Panc1 (cell line): Measurements from ENCODE around the gene SLC22A23.

Experiments used
- POLR2AphosphoS5 ChIP-seq: IDR thresholded peaks from 2 replicates; pipeline ENCODE4 v1.6.1; 2012; ENCODE audit warnings: mild to moderate bottlenecking, low read depth, low read length, moderate library complexity
- SIN3A ChIP-seq: IDR thresholded peaks from 2 replicates; pipeline ENCODE4 v1.6.1; 2012; ENCODE audit warnings: low read depth, mild to moderate bottlenecking, low read length, moderate library complexity, borderline replicate concordance; ENCODE audit not compliant: insufficient read depth
- TF ChIP-seq, protein P1 (sequence below): fragments of 450-650 bp; IDR thresholded peaks from 2 replicates; pipeline ENCODE4 v1.5.1; 2017; ENCODE audit warnings: mild to moderate bottlenecking

DNA sequence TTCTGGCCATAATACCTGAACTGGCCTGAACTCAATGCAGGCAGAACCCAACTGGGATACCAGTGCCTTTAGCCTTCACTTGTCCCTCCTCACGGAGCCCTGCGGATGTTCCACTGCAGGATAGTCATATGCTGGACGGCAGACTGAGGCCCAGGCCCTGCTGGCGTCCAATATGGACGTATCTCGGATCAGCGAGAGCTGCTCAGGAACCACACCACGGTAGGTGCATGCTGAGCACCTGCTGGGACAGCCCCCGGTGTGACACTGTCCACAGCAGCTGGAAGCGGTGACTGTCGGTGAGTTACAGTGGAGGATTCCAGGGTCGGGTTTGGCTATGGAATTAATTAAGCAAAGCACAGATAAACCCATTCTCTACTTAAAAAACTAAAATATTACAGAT, 149.4 kb downstream of the SLC22A23 start:
- TF ChIP-seq, protein P1, sequence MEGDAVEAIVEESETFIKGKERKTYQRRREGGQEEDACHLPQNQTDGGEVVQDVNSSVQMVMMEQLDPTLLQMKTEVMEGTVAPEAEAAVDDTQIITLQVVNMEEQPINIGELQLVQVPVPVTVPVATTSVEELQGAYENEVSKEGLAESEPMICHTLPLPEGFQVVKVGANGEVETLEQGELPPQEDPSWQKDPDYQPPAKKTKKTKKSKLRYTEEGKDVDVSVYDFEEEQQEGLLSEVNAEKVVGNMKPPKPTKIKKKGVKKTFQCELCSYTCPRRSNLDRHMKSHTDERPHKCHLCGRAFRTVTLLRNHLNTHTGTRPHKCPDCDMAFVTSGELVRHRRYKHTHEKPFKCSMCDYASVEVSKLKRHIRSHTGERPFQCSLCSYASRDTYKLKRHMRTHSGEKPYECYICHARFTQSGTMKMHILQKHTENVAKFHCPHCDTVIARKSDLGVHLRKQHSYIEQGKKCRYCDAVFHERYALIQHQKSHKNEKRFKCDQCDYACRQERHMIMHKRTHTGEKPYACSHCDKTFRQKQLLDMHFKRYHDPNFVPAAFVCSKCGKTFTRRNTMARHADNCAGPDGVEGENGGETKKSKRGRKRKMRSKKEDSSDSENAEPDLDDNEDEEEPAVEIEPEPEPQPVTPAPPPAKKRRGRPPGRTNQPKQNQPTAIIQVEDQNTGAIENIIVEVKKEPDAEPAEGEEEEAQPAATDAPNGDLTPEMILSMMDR: no peak
- TF ChIP-seq POLR2AphosphoS5: no peak
- no peak for TF ChIP-seq SIN3A
